ENCODE measurements around the gene IPCEF1.
"Not testable (repeated sequence)": the region's sequence is repeated elsewhere in the genome, so short reads cannot be mapped to it uniquely, and the experiment has no call there.

The IPCEF1 gene

GRCh38 chr6:154246723-154247118 is 109.9 kb downstream of the IPCEF1 start:
- DNase-seq (ENCODE audit: low spot score) = no peak

DNA sequence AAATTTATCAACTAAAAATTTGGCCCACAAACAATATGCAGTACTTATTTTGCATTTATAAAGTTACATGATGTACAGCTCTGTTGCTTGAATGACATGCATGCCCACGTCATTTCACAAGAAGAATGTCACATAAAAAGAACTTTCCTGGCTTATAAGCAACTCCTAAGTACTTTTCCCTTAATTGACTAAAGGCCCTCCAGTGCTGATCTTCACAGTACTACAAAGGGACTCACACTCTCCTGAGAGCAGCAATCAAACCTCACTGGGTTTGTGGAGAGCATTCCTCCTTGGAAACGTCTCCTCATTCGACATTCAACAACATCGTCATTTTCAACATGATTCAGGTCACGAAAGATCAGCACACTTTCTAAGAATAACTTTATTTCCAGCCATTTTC is 111.1 kb downstream of the IPCEF1 start:
- no peak for DNase-seq (ENCODE audit: low spot score)

GRCh38 chr6:154243793-154244750 is 112.5 kb downstream of the IPCEF1 start:
- no peak for DNase-seq (ENCODE audit: low spot score)

GRCh38 chr6:154242617-154243357 is 113.8 kb downstream of the IPCEF1 start:
- DNase-seq (ENCODE audit: low spot score) = no peak

GRCh38 chr6:154241581-154241980 is 115.0 kb downstream of the IPCEF1 start:
- DNase-seq (ENCODE audit: low spot score) = no peak

- not testable (repeated sequence) for DNase-seq (ENCODE audit: low spot score)
Observed at GRCh38 chr6:154241061-154241460, 115.5 kb downstream of the IPCEF1 start.

DNA sequence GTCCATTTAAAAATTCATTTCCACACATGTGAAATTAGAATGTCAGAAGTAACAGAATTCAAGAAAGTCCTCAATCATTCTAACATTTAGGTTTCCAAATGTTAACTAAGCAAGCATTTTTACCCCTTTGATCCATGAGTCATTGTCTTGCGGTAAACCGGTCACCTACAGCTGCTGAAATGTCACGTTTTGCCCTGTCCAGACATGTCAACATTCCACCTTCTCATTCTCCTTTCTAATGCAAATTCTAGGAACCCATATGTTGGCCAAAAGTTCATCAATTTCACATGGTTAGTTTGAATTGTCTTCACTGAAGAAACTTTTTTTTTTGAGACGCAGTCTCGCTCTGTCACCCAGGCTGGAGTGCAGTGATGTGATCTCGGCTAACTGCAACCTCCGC is 117.2 kb downstream of the IPCEF1 start:
- no peak for DNase-seq (ENCODE audit: low spot score)

- no peak for DNase-seq (ENCODE audit: low spot score)
Observed at GRCh38 chr6:154238831-154239230, 117.8 kb downstream of the IPCEF1 start.

DNA sequence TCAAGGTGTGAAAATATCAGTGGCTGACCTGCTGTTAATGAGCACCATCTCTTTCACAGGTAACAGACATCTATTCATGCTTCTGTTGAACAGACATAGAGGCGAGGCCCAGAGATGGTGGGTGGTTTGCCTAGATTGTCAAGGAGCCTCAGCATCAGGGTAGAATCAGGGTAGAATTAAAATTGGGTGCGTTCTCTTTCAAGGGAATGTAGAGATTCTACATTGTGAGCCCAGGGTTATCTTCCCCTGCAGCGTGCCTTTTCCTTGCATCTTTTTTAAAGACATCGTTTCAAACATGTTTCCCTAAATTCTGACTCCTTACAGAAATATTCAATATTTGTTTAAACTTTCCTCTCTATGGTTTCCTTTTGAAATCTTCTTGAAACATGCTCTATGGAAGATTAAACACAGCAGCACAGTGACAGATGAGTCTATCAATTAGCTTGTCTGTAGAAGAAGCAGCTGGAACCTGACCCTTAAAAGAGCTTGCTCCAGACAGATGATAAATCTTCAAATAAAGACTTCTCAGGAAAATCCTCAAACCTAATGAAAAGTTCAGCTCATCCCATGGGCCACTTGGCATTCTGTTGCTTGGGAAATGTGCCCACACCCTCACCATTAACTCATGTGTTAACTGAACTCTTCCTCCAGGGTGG is 119.8 kb downstream of the IPCEF1 start:
- DNase-seq (ENCODE audit: low spot score) = no peak

DNA sequence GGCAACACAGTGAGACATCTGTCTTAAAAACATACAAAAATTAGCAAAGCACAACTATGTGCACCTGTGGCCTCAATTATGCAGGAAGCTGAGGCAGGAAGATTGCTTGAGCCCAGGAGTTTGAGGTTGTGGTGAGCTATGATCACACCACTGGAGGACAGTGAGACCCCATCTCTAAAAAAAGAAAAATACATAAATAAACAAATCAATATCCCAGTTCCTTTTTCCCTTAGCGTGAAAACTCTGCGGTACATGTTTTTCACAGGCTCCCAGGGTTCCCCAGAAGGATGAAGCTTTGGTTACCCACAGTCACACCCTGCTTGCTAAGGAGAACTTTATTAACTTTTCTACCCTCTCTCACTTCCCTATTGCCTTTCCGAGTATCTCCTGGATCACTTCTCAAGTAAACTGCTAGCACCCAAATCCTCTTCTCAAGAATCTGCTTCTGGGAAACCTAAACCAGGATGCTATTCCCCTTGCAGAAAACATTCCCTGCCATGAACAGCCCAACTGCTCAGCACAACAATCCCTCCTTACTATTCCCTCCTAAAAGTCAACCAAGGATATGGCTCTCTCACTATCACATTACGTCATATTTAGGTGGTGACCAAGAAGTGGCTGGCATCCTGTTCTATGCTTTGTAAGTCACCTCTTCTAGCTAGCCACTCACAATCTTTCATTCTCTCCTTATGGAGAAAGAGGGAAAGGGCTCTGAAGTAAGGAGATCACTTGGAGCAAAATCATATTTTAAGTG is 122.4 kb downstream of the IPCEF1 start:
- DNase-seq (ENCODE audit: low spot score) = no peak

GRCh38 chr6:154233383-154233782 is 123.2 kb downstream of the IPCEF1 start:
- DNase-seq (ENCODE audit: low spot score) = no peak

GRCh38 chr6:154232013-154232910 is 124.3 kb downstream of the IPCEF1 start:
- DNase-seq (ENCODE audit: low spot score) = no peak

DNA sequence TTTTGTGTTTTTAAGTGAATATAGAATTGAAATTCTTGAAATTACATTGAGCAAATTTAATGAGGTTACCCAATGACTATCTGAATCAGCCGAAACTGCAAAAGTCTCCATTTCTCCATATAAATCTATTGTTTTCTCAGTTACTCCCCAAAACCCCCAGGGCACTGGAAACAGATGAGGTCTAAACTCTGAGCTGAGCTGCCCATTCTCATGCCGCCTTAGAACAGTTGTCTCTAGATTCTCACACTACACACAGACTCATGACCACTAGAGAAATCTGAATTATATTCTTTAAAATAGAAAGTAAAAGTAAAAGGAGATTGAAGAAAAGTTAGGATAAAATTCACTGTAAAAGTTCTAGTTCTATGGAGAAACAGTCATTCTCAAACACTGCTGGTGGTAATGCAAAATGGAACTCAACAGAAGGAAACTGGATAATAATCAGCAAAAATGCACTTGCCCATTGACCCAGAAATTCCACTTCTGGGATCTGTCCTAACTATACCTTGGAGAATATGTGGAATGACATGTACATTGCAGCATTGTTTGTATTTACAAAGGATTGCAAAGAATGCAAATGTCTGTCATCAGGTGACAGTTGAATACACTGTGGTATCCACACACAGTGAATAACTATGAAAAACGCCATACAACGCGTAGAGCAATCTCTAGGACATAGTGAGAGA is 125.5 kb downstream of the IPCEF1 start:
- DNase-seq (ENCODE audit: low spot score) = no peak

DNA sequence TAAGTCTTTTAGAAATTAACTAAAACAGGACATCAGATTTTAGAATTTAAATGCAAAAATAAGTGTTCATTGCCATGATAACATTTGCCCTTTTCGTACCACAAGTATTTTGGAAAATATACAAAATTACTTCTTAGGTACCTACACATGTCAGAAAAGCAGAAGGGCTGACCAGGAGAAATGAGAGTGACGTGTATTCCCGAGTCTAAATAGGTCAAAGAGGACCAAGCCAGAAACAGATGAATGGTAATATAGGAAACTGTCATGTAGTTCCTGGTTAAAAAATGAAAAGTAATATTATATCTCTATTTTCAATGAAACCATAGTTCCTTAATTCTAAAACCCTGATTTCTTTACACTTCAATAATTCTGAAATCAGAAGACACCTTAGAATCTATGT is 126.2 kb downstream of the IPCEF1 start:
- no peak for DNase-seq (ENCODE audit: low spot score)

DNA sequence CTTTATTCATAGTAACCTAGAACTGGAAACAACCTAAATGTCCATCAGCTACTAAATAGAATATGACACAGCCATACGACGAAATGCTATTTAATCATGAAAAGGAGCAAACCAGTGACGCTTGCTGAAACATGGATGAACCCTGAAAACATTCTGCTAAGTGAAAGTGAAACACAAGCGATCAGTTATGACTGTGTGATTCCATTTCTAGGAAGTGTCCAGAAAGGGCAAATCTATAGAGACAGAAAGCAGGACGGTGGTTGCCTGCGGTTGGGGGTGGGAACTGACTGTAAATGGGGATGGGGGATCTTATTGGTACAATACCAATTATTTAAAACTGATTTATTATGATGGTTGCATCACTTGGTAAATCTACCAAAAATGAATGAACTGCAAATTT is 126.8 kb downstream of the IPCEF1 start:
- DNase-seq (ENCODE audit: low spot score) = no peak

GRCh38 chr6:154228521-154228905 is 128.1 kb downstream of the IPCEF1 start:
- DNase-seq (ENCODE audit: low spot score) = no peak

DNA sequence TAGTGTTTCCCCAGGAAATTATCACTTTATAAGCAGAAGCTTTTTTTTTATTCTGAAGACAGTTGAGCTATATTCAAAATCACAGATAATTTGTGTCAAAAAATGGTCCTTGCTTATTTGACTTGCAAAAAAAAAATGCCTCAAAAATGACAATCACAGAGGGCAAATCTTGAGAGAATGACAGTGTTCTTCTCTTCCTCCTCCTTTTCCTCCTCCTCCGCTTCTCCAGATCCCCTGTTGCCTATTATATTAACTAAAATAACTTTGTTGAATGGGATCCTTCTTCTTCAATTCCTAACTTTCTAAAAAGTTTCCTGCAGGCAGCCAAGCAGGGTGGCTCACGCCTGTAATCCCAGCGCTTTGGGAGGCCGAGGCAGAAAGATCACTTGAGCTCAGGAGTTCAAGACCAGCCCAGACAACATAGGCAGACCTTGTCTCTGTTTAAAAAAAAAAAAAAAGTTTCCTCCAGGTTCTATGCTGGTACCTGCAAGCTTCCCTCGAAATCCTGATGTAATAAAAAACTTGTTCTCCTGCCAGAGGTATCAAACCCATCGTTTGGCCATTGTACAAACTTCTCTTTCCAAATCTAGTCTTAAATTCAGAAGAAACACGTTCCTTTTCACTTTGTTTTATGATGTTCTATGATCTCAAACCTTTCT is 128.6 kb downstream of the IPCEF1 start:
- no peak for DNase-seq (ENCODE audit: low spot score)

DNA sequence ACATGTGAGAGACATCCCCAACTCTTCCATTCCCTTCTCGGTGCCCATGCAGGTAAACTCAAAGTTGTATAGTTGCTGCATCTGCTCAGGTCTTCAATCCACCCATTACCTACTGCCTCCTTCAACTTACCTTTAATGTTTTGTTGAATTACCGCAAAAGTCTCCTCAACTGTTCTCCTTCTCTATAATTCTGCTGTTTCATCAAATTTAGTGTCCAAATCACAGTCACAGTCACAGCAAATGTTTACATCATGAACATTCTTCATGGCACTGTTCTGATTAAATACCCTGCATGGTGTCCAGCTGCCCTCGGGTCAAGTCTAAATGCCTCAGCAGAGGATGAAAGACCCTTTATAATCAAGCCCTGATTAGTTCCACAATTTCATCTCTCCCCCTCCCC is 130.1 kb downstream of the IPCEF1 start:
- no peak for DNase-seq (ENCODE audit: low spot score)

GRCh38 chr6:154223296-154223695 is 133.3 kb downstream of the IPCEF1 start:
- DNase-seq (ENCODE audit: low spot score) = no peak

- DNase-seq (ENCODE audit: low spot score) = no peak
Observed at GRCh38 chr6:154222716-154223115, 133.9 kb downstream of the IPCEF1 start.
